ENCODE results near the gene FIG4.

DNA sequence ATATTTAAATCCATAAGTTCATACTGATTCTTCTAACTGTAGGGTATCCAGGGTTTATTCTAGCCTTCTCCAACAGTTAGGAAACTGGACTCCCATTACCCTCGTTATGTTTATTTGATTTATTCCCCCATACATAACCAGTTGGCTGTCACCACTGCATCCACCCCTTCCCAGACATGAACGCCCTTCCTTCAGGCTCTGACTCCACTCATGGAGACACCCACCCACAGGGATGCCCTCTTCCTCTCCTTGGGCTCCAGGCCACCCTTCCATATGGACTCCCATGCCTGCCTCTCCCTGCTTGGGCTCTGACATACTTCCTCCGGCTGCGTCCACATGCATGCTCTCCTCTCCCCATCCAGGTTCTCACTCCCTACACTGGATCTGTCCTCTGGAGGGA lies 124.0 kb downstream of the FIG4 start:
- TF ChIP-seq EZH2 (IDR thresholded peaks at IDR 0.05; ENCODE audit: borderline replicate concordance, low read length) (no peak), CTCF (conservative IDR thresholded peaks at IDR 0.05 in 1 of 2, IDR thresholded peaks at IDR 0.05 in 1 of 2; ENCODE audit: extremely low read depth in 1 of 2, insufficient read depth in 1 of 2, low read depth in 1 of 2, low read length in 2 of 2) (no peak)

Data from mammary epithelial cell (primary cell).